Measurements from ENCODE around the gene ACOX3. TPM values are rescaled to one million over a fixed set of nuclear protein-coding genes. Genes with fewer than 3 reads are reported as not detected.

The ACOX3 gene
- total and polyA plus RNA-seq, 11 donors: 16.9 to 51.6 (median 24.1) TPM

DNA sequence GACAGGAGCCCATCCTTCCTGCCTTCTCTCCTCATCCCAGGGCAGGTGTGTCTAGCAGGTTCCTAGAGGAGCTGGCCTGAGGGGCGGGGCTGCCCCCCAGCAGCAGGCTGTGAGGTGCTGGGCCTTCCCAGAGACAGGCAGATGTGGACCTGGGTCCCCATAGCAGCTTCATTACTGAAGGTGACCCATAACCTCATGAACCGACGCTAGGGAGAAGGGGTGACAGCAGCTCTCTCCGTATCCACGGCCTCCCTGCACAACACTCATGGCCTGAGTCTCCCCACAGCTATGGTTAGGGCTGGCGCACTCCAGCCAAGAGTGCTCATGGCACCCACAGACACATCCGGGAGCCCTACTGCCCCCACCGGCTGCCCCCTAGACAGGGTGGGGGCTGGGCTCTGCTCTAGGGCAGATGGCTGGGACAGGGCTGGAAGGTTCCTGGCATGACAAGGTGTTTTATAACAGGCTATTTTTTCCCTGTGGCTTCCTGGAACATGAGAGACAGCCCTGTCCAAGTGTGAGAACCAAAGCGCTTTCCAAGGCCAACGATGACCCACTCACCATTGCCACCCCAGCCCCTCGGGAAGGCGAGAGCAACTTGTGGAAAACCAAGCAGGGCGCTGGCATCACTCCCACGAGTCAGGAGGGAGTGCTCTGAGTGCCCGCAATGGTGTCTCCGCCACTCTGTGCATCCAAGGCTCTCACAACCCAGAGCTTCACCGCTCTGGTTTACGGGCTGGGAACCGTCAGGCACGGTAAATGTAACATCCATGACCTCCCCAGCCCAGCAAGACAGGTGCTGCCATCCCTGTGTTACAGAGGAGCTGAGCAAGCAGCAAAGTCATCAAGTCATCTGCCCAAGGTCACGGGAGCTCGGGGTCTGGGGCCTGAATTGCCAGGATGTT lies 59.8 kb downstream of the ACOX3 start:
- Histone ChIP-seq H3K27ac (peak overlapping the region; percentile 61 to 96 (median 79)), H3K4me1 (peaks cover 0 to 50% (median 15%) of the 10 kb centered on the region in 12 donors), H3K4me3 (no peak overlapping the region), H3K9me3 (no peaks in the 10 kb centered on the region), H3K27me3 (no peaks in the 10 kb centered on the region), H3K36me3 (peaks cover 0 to 38% (median 14%) of the 10 kb centered on the region in 9 donors)
- ATAC-seq: peak; percentile 84 to 90 (median 88)
- DNase-seq: peak in 4 of 5 donors; percentile 65 to 91 (median 75)
- WGBS, 4 donors: 60 to 77% (median 66%) methylated on average over 19 to 22 of the region's 22 CpGs
- TF ChIP-seq, protein P1, sequence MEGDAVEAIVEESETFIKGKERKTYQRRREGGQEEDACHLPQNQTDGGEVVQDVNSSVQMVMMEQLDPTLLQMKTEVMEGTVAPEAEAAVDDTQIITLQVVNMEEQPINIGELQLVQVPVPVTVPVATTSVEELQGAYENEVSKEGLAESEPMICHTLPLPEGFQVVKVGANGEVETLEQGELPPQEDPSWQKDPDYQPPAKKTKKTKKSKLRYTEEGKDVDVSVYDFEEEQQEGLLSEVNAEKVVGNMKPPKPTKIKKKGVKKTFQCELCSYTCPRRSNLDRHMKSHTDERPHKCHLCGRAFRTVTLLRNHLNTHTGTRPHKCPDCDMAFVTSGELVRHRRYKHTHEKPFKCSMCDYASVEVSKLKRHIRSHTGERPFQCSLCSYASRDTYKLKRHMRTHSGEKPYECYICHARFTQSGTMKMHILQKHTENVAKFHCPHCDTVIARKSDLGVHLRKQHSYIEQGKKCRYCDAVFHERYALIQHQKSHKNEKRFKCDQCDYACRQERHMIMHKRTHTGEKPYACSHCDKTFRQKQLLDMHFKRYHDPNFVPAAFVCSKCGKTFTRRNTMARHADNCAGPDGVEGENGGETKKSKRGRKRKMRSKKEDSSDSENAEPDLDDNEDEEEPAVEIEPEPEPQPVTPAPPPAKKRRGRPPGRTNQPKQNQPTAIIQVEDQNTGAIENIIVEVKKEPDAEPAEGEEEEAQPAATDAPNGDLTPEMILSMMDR (IDR thresholded peaks at IDR 0.05): no peak
- no peak for TF ChIP-seq POLR2A (IDR thresholded peaks at IDR 0.05)
- intact Hi-C loops (cut with DNase I): loop anchor here in 1 of 10 donors (10.0 kb wide), 1 partner anchor 56 kb away; no protein-coding TSS in a partner anchor

DNA sequence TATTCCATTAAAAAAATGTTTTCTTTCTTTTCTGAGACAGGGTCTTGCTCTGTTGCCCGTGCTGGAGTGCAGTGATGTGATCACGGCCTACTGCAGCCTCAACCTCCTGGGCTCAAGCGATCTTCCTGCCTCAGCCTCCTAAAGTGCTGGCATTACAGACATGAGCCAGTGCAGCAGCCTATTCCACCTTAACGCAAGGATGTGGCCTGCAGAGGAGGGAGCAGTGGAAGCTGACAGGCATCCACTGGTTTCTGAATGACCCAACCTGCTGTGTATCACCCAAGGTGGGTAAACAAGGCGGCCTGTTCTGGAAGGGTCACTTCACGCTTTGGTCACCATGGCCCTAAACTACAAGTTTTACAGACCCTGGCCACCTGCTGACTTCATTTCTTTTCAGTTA lies 60.8 kb downstream of the ACOX3 start:
- Histone ChIP-seq H3K4me1 (peaks cover 0 to 40% (median 14%) of the 10 kb centered on the region in 12 donors), H3K27me3 (no peaks in the 10 kb centered on the region), H3K36me3 (peaks cover 0 to 38% (median 11%) of the 10 kb centered on the region in 9 donors), H3K27ac (peak overlapping the region in 6 of 12 donors; percentile 77 to 96 (median 87)), H3K9me3 (no peaks in the 10 kb centered on the region), H3K4me3 (no peak overlapping the region)
- no peak for DNase-seq
- WGBS, 4 donors: 94 to 98% (median 96%) methylated on average over 6 of the region's 6 CpGs
- no peak for ATAC-seq
- TF ChIP-seq POLR2A (IDR thresholded peaks at IDR 0.05): no peak
- TF ChIP-seq, protein P1 (IDR thresholded peaks at IDR 0.05): no peak
- intact Hi-C loops (cut with DNase I): loop anchor here in 1 of 10 donors (10.0 kb wide), 1 partner anchor 55 kb away; no protein-coding TSS in a partner anchor

DNA sequence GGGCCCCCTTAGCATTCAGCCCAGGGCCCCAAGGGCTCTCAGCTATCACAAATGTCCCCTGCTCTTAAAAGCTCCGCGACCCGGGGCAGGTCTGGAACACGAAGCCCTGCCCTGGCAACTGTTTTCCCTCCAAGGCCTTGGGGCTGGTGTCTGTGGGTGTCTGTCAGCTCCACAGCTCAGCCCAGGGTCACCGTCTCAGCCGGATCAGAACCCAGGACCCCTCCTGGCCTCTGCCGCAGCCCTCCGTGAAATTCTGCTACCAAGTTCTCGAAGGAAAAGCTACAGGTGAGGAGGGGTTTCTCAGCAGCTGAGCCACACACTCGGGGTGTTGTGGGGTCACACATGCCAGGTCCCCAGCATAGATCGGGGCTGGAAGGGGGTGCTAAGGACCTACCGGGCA lies 61.2 kb downstream of the ACOX3 start:
- TF ChIP-seq POLR2A (IDR thresholded peaks at IDR 0.05): no peak
- TF ChIP-seq, protein P1 (IDR thresholded peaks at IDR 0.05): no peak
- Histone ChIP-seq H3K27ac (peak overlapping the region in 7 of 12 donors; percentile 32 to 90 (median 80)), H3K9me3 (no peaks in the 10 kb centered on the region), H3K4me3 (no peak overlapping the region), H3K4me1 (peaks cover 0 to 40% (median 14%) of the 10 kb centered on the region in 12 donors), H3K27me3 (no peaks in the 10 kb centered on the region), H3K36me3 (peaks cover 0 to 39% (median 11%) of the 10 kb centered on the region in 9 donors)
- 85 to 98% (median 89%) methylated on average over 5 to 12 of the region's 12 CpGs for WGBS, 4 donors
- intact Hi-C loops (cut with DNase I): no loop called here
- ATAC-seq (no peak), DNase-seq (no peak)

DNA sequence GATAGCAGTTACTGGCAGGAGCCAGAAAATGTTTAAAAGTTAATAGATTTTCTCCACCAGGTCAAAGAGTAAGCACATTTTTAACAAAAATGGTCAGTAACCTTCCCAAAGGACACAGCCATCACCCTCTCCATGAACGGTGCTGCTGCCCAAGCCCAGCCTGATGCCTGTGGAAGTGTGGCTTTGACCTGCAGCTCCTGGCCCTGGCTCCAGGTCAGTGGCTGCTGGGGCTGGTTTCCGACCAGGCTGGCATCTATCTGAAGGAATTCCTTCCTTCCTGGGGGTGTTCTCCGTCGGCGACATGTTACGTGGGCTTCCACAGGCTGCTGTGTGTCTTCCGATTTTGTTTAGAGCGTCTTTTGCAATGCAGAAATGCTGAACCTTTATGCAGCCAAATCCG lies 61.7 kb downstream of the ACOX3 start:
- Histone ChIP-seq H3K4me1 (peaks cover 0 to 37% (median 13%) of the 10 kb centered on the region in 12 donors), H3K36me3 (peaks cover 0 to 44% (median 11%) of the 10 kb centered on the region in 9 donors), H3K9me3 (no peaks in the 10 kb centered on the region), H3K27me3 (no peaks in the 10 kb centered on the region), H3K4me3 (no peak overlapping the region), H3K27ac (peak overlapping the region in 6 of 12 donors; percentile 32 to 90 (median 78))
- 69 to 75% (median 74%) methylated on average over 9 of the region's 9 CpGs for WGBS, 4 donors
- no peak for ATAC-seq
- intact Hi-C loops (cut with DNase I): no loop called here
- TF ChIP-seq, protein P1 (IDR thresholded peaks at IDR 0.05): no peak
- TF ChIP-seq POLR2A (IDR thresholded peaks at IDR 0.05): no peak
- DNase-seq: peak in 1 of 5 donors; percentile 29
